Measurements from ENCODE around the gene FOXL2.

The FOXL2 gene

GRCh38 chr3:138898708-138899107, 48.2 kb downstream of the FOXL2 start:
- Histone ChIP-seq H3K4me3 (ENCODE audit: low read length in 2 of 2) (no peak overlapping the region), H3K36me3 (ENCODE audit: control insufficient read depth in 2 of 2, insufficient read depth in 2 of 2, low read length in 2 of 2) (no peaks in the 10 kb centered on the region), H3K27me3 (ENCODE audit: control insufficient read depth in 2 of 2, insufficient read depth in 2 of 2, low read length in 2 of 2) (no peaks in the 10 kb centered on the region), H3K4me1 (ENCODE audit: control insufficient read depth in 2 of 2, insufficient read depth in 2 of 2, low read length in 2 of 2) (peaks cover 8 to 17% of the 10 kb centered on the region in 2 donors), H3K9ac (ENCODE audit: low read depth in 1 of 2, low read length in 2 of 2) (no peak overlapping the region), H3K27ac (ENCODE audit: low read depth in 2 of 2, low read length in 2 of 2) (peak overlapping the region; percentile 46 to 62), H3K9me3 (ENCODE audit: control insufficient read depth in 2 of 2, low read length in 2 of 2) (no peaks in the 10 kb centered on the region)

DNA sequence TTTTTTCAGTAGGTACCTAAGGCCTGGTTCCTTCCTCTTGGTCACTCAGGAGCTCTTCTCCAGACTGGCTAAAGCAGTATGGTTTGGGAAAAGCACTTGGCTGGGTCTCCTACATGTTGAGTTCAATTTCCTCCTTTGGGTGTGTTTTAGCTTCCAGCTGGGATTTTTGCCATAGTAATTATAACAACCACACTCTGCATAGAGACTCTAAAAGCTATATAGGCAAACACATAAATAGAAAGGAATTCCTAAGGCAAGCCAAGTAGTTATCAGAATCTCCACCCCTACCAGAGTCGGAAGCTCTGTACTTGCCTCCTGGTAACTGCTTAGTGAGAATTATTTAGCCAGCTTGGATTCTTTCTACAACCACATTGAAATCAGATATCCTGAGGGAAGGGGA, 48.6 kb downstream of the FOXL2 start:
- no peak overlapping the region for H3K4me3 ChIP-seq (ENCODE audit: low read length in 2 of 2)
- H3K4me1 ChIP-seq (ENCODE audit: control insufficient read depth in 2 of 2, insufficient read depth in 2 of 2, low read length in 2 of 2): peaks cover 8 to 17% of the 10 kb centered on the region in 2 donors
- H3K36me3 ChIP-seq (ENCODE audit: control insufficient read depth in 2 of 2, insufficient read depth in 2 of 2, low read length in 2 of 2): no peaks in the 10 kb centered on the region
- no peaks in the 10 kb centered on the region for H3K27me3 ChIP-seq (ENCODE audit: control insufficient read depth in 2 of 2, insufficient read depth in 2 of 2, low read length in 2 of 2)
- peak overlapping the region; percentile 46 to 62 for H3K27ac ChIP-seq (ENCODE audit: low read depth in 2 of 2, low read length in 2 of 2)
- H3K9ac ChIP-seq (ENCODE audit: low read depth in 1 of 2, low read length in 2 of 2): no peak overlapping the region
- H3K9me3 ChIP-seq (ENCODE audit: control insufficient read depth in 2 of 2, low read length in 2 of 2): no peaks in the 10 kb centered on the region
